ENCODE results near the gene MYEF2. TPM values are rescaled to one million over a fixed set of nuclear protein-coding genes. Genes with fewer than 3 reads are reported as not detected.

Gene MYEF2
- total and polyA plus RNA-seq, 7 donors = 2.4 to 80.4 (median 21.8) TPM

GRCh38 chr15:48105936-48106335 is 72.2 kb downstream of the MYEF2 start:
- Histone ChIP-seq H3K27me3 (no peaks in the 10 kb centered on the region), H3K36me3 (no peaks in the 10 kb centered on the region), H3K4me1 (no peaks in the 10 kb centered on the region), H3K9me3 (no peaks in the 10 kb centered on the region), H3K27ac (no peak overlapping the region), H3K4me3 (no peak overlapping the region)
- TF ChIP-seq POLR2A (IDR thresholded peaks at IDR 0.05) (no peak), EP300 (IDR thresholded peaks at IDR 0.05) (no peak), POLR2AphosphoS5 (IDR thresholded peaks at IDR 0.05) (no peak), CTCF (IDR thresholded peaks at IDR 0.05) (no peak)
- intact Hi-C loops (cut with DNase I) = no loop called here
- DNase-seq = no peak
- WGBS, 2 donors = 45 to 46% methylated on average over 2 of the region's 2 CpGs

- no peak overlapping the region for H3K27ac ChIP-seq
- H3K36me3 ChIP-seq = no peaks in the 10 kb centered on the region
- no peaks in the 10 kb centered on the region for H3K4me1 ChIP-seq
- 55 to 81% methylated on average over 5 of the region's 5 CpGs for WGBS, 2 donors
- no peak overlapping the region for H3K4me3 ChIP-seq
- TF ChIP-seq POLR2AphosphoS5 (IDR thresholded peaks at IDR 0.05) (no peak), CTCF (IDR thresholded peaks at IDR 0.05) (no peak), EP300 (IDR thresholded peaks at IDR 0.05) (no peak), POLR2A (IDR thresholded peaks at IDR 0.05) (no peak)
- H3K9me3 ChIP-seq = no peaks in the 10 kb centered on the region
- no peaks in the 10 kb centered on the region for H3K27me3 ChIP-seq
- intact Hi-C loops (cut with DNase I) = no loop called here
- no peak for DNase-seq
These were observed 74.4 kb downstream of the MYEF2 start for GRCh38 chr15:48103647-48104046.

- Histone ChIP-seq H3K36me3 (no peaks in the 10 kb centered on the region), H3K27ac (no peak overlapping the region), H3K27me3 (no peaks in the 10 kb centered on the region), H3K4me1 (no peaks in the 10 kb centered on the region), H3K4me3 (no peak overlapping the region), H3K9me3 (no peaks in the 10 kb centered on the region)
- TF ChIP-seq POLR2AphosphoS5 (IDR thresholded peaks at IDR 0.05) (no peak), EP300 (IDR thresholded peaks at IDR 0.05) (no peak), CTCF (IDR thresholded peaks at IDR 0.05) (no peak), POLR2A (IDR thresholded peaks at IDR 0.05) (no peak)
- intact Hi-C loops (cut with DNase I) = no loop called here
- DNase-seq = no peak
- WGBS, 2 donors = 76 to 87% methylated on average over 6 of the region's 6 CpGs
These were observed 75.9 kb downstream of the MYEF2 start for GRCh38 chr15:48102167-48102566.

GRCh38 chr15:48101376-48101961 is 76.6 kb downstream of the MYEF2 start:
- no peaks in the 10 kb centered on the region for H3K27me3 ChIP-seq
- intact Hi-C loops (cut with DNase I) = no loop called here
- H3K4me3 ChIP-seq = no peak overlapping the region
- TF ChIP-seq CTCF (IDR thresholded peaks at IDR 0.05) = no peak
- no peak for TF ChIP-seq POLR2AphosphoS5 (IDR thresholded peaks at IDR 0.05)
- no peak for TF ChIP-seq EP300 (IDR thresholded peaks at IDR 0.05)
- TF ChIP-seq POLR2A (IDR thresholded peaks at IDR 0.05) = no peak
- no peak overlapping the region for H3K27ac ChIP-seq
- H3K36me3 ChIP-seq = no peaks in the 10 kb centered on the region
- 19 to 67% methylated on average over 6 of the region's 6 CpGs for WGBS, 2 donors
- H3K9me3 ChIP-seq = no peaks in the 10 kb centered on the region
- no peak for DNase-seq
- H3K4me1 ChIP-seq = no peaks in the 10 kb centered on the region

- Histone ChIP-seq H3K27me3 (no peaks in the 10 kb centered on the region), H3K27ac (no peak overlapping the region), H3K4me3 (no peak overlapping the region), H3K4me1 (no peaks in the 10 kb centered on the region), H3K9me3 (no peaks in the 10 kb centered on the region), H3K36me3 (no peaks in the 10 kb centered on the region)
- TF ChIP-seq CTCF (IDR thresholded peaks at IDR 0.05) (no peak), POLR2A (IDR thresholded peaks at IDR 0.05) (no peak), POLR2AphosphoS5 (IDR thresholded peaks at IDR 0.05) (no peak), EP300 (IDR thresholded peaks at IDR 0.05) (no peak)
- intact Hi-C loops (cut with DNase I) = no loop called here
- no peak for DNase-seq
- 83 to 86% methylated on average over 2 of the region's 2 CpGs for WGBS, 2 donors
These were observed 80.8 kb downstream of the MYEF2 start for GRCh38 chr15:48097264-48097663.
